NB4 (cell line): ENCODE measurements around the gene HIGD2A.

Experiments
- MYC ChIP-seq: IDR thresholded peaks from 2 replicates; pipeline ENCODE4 v1.6.1; 2011; ENCODE audit warnings: low read depth, low read length
- POLR2A ChIP-seq: IDR thresholded peaks from 2 replicates; pipeline ENCODE4 v1.6.1; 2011; ENCODE audit warnings: mild to moderate bottlenecking; ENCODE audit not compliant: insufficient read length; ENCODE audit errors: extremely low read depth
- TF ChIP-seq, protein P1 (sequence below): IDR thresholded peaks from 2 replicates; pipeline ENCODE4 v1.6.1; 2011; ENCODE audit warnings: low read depth, low read length
- TF ChIP-seq, protein P2 (sequence below): IDR thresholded peaks from one replicate; pipeline ENCODE4 v1.5.1; 2012; ENCODE audit warnings: low read depth, low read length

DNA sequence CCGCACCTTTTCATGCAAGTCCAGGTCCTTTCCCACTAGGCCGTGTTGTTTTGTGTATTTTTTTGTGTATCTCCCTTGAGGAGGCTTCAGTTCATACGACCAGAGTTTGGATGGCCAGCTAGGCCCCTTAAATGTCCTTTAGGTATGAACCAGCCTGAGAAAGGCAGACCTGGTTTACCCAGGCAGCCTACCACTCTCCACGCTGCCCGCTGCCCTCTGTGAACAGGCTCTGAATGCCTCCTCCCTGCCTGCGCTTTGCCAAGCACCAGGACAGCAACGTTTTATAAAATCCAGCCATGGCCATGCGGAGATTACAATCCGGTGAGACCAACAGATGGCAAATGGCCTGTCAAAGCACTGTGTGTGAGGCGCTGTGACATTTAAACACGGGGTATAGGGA lies 28.4 kb downstream of the HIGD2A start:
- TF ChIP-seq POLR2A (no peak), MYC (no peak)
- TF ChIP-seq, protein P1, sequence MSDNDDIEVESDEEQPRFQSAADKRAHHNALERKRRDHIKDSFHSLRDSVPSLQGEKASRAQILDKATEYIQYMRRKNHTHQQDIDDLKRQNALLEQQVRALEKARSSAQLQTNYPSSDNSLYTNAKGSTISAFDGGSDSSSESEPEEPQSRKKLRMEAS = no peak
- TF ChIP-seq, protein P2, sequence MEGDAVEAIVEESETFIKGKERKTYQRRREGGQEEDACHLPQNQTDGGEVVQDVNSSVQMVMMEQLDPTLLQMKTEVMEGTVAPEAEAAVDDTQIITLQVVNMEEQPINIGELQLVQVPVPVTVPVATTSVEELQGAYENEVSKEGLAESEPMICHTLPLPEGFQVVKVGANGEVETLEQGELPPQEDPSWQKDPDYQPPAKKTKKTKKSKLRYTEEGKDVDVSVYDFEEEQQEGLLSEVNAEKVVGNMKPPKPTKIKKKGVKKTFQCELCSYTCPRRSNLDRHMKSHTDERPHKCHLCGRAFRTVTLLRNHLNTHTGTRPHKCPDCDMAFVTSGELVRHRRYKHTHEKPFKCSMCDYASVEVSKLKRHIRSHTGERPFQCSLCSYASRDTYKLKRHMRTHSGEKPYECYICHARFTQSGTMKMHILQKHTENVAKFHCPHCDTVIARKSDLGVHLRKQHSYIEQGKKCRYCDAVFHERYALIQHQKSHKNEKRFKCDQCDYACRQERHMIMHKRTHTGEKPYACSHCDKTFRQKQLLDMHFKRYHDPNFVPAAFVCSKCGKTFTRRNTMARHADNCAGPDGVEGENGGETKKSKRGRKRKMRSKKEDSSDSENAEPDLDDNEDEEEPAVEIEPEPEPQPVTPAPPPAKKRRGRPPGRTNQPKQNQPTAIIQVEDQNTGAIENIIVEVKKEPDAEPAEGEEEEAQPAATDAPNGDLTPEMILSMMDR = no peak
